ENCODE results near the gene OTC.

The OTC gene

GRCh38 chrX:38341442-38341841 is 11.0 kb upstream of the OTC start:
- DNase-seq: no peak
- Histone ChIP-seq H3K9me3 (no peaks in the 10 kb centered on the region), H3K4me1 (no peaks in the 10 kb centered on the region), H3K27me3 (no peaks in the 10 kb centered on the region), H3K36me3 (no peaks in the 10 kb centered on the region), H3K4me3 (no peak overlapping the region), H3K27ac (no peak overlapping the region)
- TF ChIP-seq CTCF (IDR thresholded peaks at IDR 0.05): no peak
- intact Hi-C loops (cut with DNase I; ENCODE audit: low total_unique reads): no loop called here

GRCh38 chrX:38342853-38343778 is 9.3 kb upstream of the OTC start:
- no peak for DNase-seq
- Histone ChIP-seq H3K4me1 (no peaks in the 10 kb centered on the region), H3K4me3 (no peak overlapping the region), H3K9me3 (no peaks in the 10 kb centered on the region), H3K27me3 (no peaks in the 10 kb centered on the region), H3K36me3 (no peaks in the 10 kb centered on the region), H3K27ac (no peak overlapping the region)
- TF ChIP-seq CTCF (IDR thresholded peaks at IDR 0.05): no peak
- intact Hi-C loops (cut with DNase I; ENCODE audit: low total_unique reads): no loop called here

GRCh38 chrX:38346150-38346549 is 6.3 kb upstream of the OTC start:
- intact Hi-C loops (cut with DNase I; ENCODE audit: low total_unique reads): no loop called here
- Histone ChIP-seq H3K9me3 (no peaks in the 10 kb centered on the region), H3K36me3 (no peaks in the 10 kb centered on the region), H3K27ac (no peak overlapping the region), H3K4me3 (no peak overlapping the region), H3K27me3 (no peaks in the 10 kb centered on the region), H3K4me1 (no peaks in the 10 kb centered on the region)
- TF ChIP-seq CTCF (IDR thresholded peaks at IDR 0.05): no peak
- DNase-seq: no peak

GRCh38 chrX:38347136-38347535 is 5.3 kb upstream of the OTC start:
- Histone ChIP-seq H3K27me3 (no peaks in the 10 kb centered on the region), H3K27ac (no peak overlapping the region), H3K36me3 (no peaks in the 10 kb centered on the region), H3K4me3 (no peak overlapping the region), H3K4me1 (no peaks in the 10 kb centered on the region), H3K9me3 (no peaks in the 10 kb centered on the region)
- TF ChIP-seq CTCF (IDR thresholded peaks at IDR 0.05): no peak
- intact Hi-C loops (cut with DNase I; ENCODE audit: low total_unique reads): no loop called here
- DNase-seq: no peak

- H3K4me3 ChIP-seq: no peak overlapping the region
- DNase-seq: no peak
- H3K9me3 ChIP-seq: no peaks in the 10 kb centered on the region
- no peaks in the 10 kb centered on the region for H3K27me3 ChIP-seq
- intact Hi-C loops (cut with DNase I; ENCODE audit: low total_unique reads): no loop called here
- no peak overlapping the region for H3K27ac ChIP-seq
- TF ChIP-seq CTCF (IDR thresholded peaks at IDR 0.05): no peak
- H3K36me3 ChIP-seq: no peaks in the 10 kb centered on the region
- no peaks in the 10 kb centered on the region for H3K4me1 ChIP-seq
Measured at GRCh38 chrX:38351346-38351745, 1.1 kb upstream of the OTC start.

Data from tibial artery (tissue), 4 donors.